HG02610 (cell line): ENCODE results near the gene NXPH1.

ENCODE experiments used
- ATAC-seq: cut with Tn5 transposase; IDR thresholded peaks from one replicate; pipeline ENCODE4 v1.9.1; 2021; ENCODE audit warnings: mild to moderate bottlenecking, moderate library complexity; ENCODE audit not compliant: unreplicated experiment

Gene NXPH1

GRCh38 chr7:8435590-8436545 lies 2.5 kb downstream of the NXPH1 start:
- ATAC-seq = no peak

- ATAC-seq = peak; percentile 57
Measured at GRCh38 chr7:8436965-8437364, 3.6 kb downstream of the NXPH1 start.

- no peak for ATAC-seq
Measured at GRCh38 chr7:8437606-8438005, 4.2 kb downstream of the NXPH1 start.

- no peak for ATAC-seq
Measured at GRCh38 chr7:8440670-8441069, 7.3 kb downstream of the NXPH1 start.

GRCh38 chr7:8441106-8441965 lies 7.9 kb downstream of the NXPH1 start:
- no peak for ATAC-seq

- ATAC-seq = no peak
Measured at GRCh38 chr7:8442051-8442813, 8.8 kb downstream of the NXPH1 start.

- ATAC-seq = no peak
Measured at GRCh38 chr7:8442814-8443304, 9.4 kb downstream of the NXPH1 start.

GRCh38 chr7:8443576-8444467 lies 10.4 kb downstream of the NXPH1 start:
- ATAC-seq = no peak

GRCh38 chr7:8444468-8444769 lies 11.0 kb downstream of the NXPH1 start:
- ATAC-seq = no peak

- ATAC-seq = no peak
Measured at GRCh38 chr7:8453535-8453934, 20.1 kb downstream of the NXPH1 start.

GRCh38 chr7:8455426-8455825 lies 22.0 kb downstream of the NXPH1 start:
- no peak for ATAC-seq

GRCh38 chr7:8462309-8462708 lies 28.9 kb downstream of the NXPH1 start:
- no peak for ATAC-seq

GRCh38 chr7:8465338-8465737 lies 31.9 kb downstream of the NXPH1 start:
- ATAC-seq = no peak

- ATAC-seq = no peak
Measured at GRCh38 chr7:8480527-8480926, 47.1 kb downstream of the NXPH1 start.

- ATAC-seq = no peak
Measured at GRCh38 chr7:8481096-8481495, 47.7 kb downstream of the NXPH1 start.

- ATAC-seq = no peak
Measured at GRCh38 chr7:8481752-8482446, 48.5 kb downstream of the NXPH1 start.

GRCh38 chr7:8490391-8491045 lies 57.1 kb downstream of the NXPH1 start:
- no peak for ATAC-seq

GRCh38 chr7:8491106-8491505 lies 57.7 kb downstream of the NXPH1 start:
- no peak for ATAC-seq
